ENCODE measurements around the gene KCND2.

KCND2 gene

DNA sequence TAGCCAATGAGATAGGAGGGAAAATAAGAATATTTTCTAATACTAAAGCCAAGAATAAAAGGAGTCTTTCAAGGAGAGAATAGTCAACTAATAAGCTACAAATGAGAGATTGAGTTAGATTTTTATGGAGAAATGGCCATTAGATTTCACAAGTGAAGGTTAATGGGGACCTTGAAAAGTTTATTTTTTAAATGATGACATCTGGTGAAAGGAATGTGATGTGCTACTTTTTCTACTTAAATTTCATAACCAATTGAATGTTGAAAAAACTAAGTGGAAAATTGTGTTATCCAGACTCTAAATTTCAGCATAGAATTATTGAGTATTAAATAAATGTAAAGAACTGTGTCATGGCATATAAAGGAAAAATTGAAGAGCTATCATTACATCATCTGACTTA, 459.3 kb downstream of the KCND2 start:
- H3K4me3 ChIP-seq (ENCODE audit: low read depth, low read length) = no peak overlapping the region
- no peak for DNase-seq (ENCODE audit: low read depth)
- TF ChIP-seq CTCF (IDR thresholded peaks at IDR 0.05; ENCODE audit: insufficient read depth, low read depth, low read length, missing control alignments) = no peak

DNA sequence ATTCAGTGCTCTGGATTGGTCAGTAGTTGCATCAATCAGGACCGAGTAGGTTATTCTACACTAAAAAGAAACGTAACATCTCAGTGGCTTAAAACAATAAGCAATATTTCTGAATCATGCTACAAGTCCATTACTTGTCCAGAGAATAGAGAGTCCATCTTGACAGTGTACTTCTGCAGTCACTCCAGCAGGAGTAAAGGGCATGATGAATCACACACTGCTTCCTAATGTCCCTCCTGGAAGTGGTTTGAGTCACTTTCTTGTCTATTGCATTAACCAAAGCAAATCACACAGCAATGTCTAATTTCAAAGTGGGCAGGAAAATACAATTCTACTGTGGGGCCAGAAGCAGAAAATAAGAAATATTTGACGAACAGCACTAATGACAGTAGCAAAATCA, 460.2 kb downstream of the KCND2 start:
- H3K4me3 ChIP-seq (ENCODE audit: low read depth, low read length) = no peak overlapping the region
- DNase-seq (ENCODE audit: low read depth) = no peak

DNA sequence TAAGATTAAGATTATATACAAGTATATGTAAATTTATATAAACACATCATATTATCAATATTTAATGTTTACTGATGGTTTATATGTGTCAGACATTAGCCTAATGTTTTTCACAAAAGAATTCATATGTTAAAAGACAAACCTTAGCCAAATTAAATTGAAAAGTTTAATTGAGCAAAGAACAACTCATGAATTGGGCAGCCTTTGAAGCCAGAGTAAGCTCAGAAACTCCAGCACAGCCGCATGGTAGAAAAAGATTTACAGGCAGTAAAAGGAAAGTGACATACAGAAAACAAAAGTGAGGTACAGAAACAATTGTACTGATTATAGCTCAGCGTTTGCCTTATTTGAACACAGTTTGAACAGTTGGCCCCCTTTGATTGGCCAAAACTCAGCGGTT, 460.9 kb downstream of the KCND2 start:
- DNase-seq (ENCODE audit: low read depth) = no peak
- no peak for TF ChIP-seq CTCF (IDR thresholded peaks at IDR 0.05; ENCODE audit: insufficient read depth, low read depth, low read length, missing control alignments)
- H3K4me3 ChIP-seq (ENCODE audit: low read depth, low read length) = no peak overlapping the region

More for the DNA sequence above, 460.2 kb downstream of the KCND2 start:
- TF ChIP-seq CTCF (IDR thresholded peaks at IDR 0.05; ENCODE audit: insufficient read depth, low read depth, low read length, missing control alignments) = no peak

DNA sequence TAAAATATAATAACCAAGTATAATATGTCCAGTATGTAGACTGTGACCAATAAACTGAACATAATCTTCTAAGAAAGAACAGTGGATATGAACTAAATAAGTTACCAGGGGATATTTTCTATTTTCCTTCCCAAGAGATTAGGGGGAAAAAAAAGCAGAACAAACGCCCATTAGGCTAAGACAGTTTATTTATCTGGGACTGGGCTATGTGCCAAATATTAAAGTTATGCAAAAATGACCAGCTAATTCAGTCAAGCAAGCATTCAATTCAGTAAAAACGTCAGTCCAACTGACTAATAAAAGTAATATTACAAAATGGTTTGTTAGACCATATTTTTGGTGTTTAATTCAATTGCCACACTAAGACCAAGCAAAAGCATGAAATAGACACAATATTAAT, 462.8 kb downstream of the KCND2 start:
- no peak for DNase-seq (ENCODE audit: low read depth)
- TF ChIP-seq CTCF (IDR thresholded peaks at IDR 0.05; ENCODE audit: insufficient read depth, low read depth, low read length, missing control alignments) = no peak
- H3K4me3 ChIP-seq (ENCODE audit: low read depth, low read length) = no peak overlapping the region

- H3K4me3 ChIP-seq (ENCODE audit: low read depth, low read length) = no peak overlapping the region
- TF ChIP-seq CTCF (IDR thresholded peaks at IDR 0.05; ENCODE audit: insufficient read depth, low read depth, low read length, missing control alignments) = no peak
- DNase-seq (ENCODE audit: low read depth) = no peak
Measured at GRCh38 chr7:120738816-120739215, 465.8 kb downstream of the KCND2 start.

DNA sequence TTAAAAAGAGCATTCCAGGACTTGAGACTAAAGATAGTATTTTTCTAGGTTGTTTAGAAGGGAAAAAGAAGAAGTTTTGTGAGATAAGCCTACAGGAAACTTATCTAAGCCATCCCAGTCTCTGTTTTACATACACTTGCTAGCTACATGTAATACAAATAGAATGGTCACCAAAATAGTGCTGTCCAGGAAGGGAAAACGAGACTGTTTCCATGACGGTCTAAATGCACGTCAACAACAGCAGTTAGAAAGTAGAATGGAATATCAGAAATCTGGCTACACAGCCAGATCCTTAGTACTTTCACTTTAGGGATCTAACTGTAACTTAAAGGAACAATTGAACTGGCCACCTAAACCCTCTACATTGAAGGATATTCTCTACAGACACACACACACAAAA, 467.4 kb downstream of the KCND2 start:
- DNase-seq (ENCODE audit: low read depth) = no peak
- no peak for TF ChIP-seq CTCF (IDR thresholded peaks at IDR 0.05; ENCODE audit: insufficient read depth, low read depth, low read length, missing control alignments)
- no peak overlapping the region for H3K4me3 ChIP-seq (ENCODE audit: low read depth, low read length)

GRCh38 chr7:120741371-120742042, 468.5 kb downstream of the KCND2 start:
- TF ChIP-seq CTCF (IDR thresholded peaks at IDR 0.05; ENCODE audit: insufficient read depth, low read depth, low read length, missing control alignments) = no peak
- H3K4me3 ChIP-seq (ENCODE audit: low read depth, low read length) = no peak overlapping the region
- DNase-seq (ENCODE audit: low read depth) = no peak
